Upper lobe of right lung (tissue), 1 donor: ENCODE results near the gene OFD1. TPM values are rescaled to one million over a fixed set of nuclear protein-coding genes. Genes with fewer than 3 reads are reported as not detected.
A peak's percentile ranks its signal among the peaks of the same experiment; 100 is the strongest.
"Not testable (repeated sequence)": the region's sequence is repeated elsewhere in the genome, so short reads cannot be mapped to it uniquely, and the experiment has no call there.

Source experiments
- ATAC-seq: fragments of 200-7000 bp; cut with Tn5 transposase; one replicate; pipeline ENCODE4 v1.9.1; 2020; ENCODE audit warnings: mild to moderate bottlenecking, moderate library complexity
- DNase-seq: peaks from one replicate; pipeline ENCODE4 v3.0.0-alpha.2; 2020
- H3K27ac ChIP-seq: fragments of 200-600 bp; one replicate; pipeline ENCODE4 v1.8.0; 2022
- H3K27me3 ChIP-seq: fragments of 200-600 bp; one replicate; pipeline ENCODE4 v1.8.0; 2022; ENCODE audit warnings: mild to moderate bottlenecking
- H3K36me3 ChIP-seq: fragments of 200-600 bp; one replicate; pipeline ENCODE4 v1.8.0; 2022
- H3K4me1 ChIP-seq: fragments of 200-600 bp; one replicate; pipeline ENCODE4 v1.8.0; 2022
- H3K4me3 ChIP-seq: fragments of 200-600 bp; one replicate; pipeline ENCODE4 v1.8.0; 2022; ENCODE audit warnings: mild to moderate bottlenecking
- H3K9me3 ChIP-seq: fragments of 200-600 bp; one replicate; pipeline ENCODE4 v1.8.0; 2022
- CTCF ChIP-seq: fragments of 200-600 bp; IDR thresholded peaks from one replicate; pipeline ENCODE4 v1.8.0; 2022; ENCODE audit warnings: antibody characterized with exemption
- intact Hi-C: fragments of 100-400 bp; cut with DNase I; formaldehyde crosslinking; loops from one replicate; pipeline ENCODE4 v1.11.0; 2022
- total RNA-seq: library from RNA; stranded (reverse); fragmentation: NEBNext Ultra II Directional; extraction: Animal tissue kit (Norgen Biotek cat#: 25700); gene quantifications from one replicate; pipeline ENCODE4 v1.2.1, GENCODE V29; 2021
- donor health status: DM: no; HTN: yes; CAD: no; lungs with severe emphysema.

OFD1 gene
- total RNA-seq, 1 donor from 2014 or later = 36.5 TPM

- Histone ChIP-seq H3K4me1 (peaks cover 2% of the 10 kb centered on the region), H3K27me3 (no peaks in the 10 kb centered on the region), H3K27ac (no peak overlapping the region), H3K4me3 (no peak overlapping the region), H3K36me3 (no peaks in the 10 kb centered on the region), H3K9me3 (no peaks in the 10 kb centered on the region)
- intact Hi-C loops = no loop called here
- TF ChIP-seq CTCF = no peak
- no peak for DNase-seq
- ATAC-seq = no peak
These were observed 13.2 kb upstream of the OFD1 start for GRCh38 chrX:13721371-13721770.

- intact Hi-C loops = no loop called here
- Histone ChIP-seq H3K4me1 (peaks cover 2% of the 10 kb centered on the region), H3K27ac (no peak overlapping the region), H3K4me3 (no peak overlapping the region), H3K9me3 (no peaks in the 10 kb centered on the region), H3K36me3 (no peaks in the 10 kb centered on the region), H3K27me3 (no peaks in the 10 kb centered on the region)
- no peak for TF ChIP-seq CTCF
- DNase-seq (no peak), ATAC-seq (no peak)
These were observed 12.6 kb upstream of the OFD1 start for GRCh38 chrX:13721819-13722519.

- H3K27ac ChIP-seq, DNase-seq: not testable (repeated sequence)
These were observed 9.7 kb upstream of the OFD1 start for GRCh38 chrX:13724878-13725277.

GRCh38 chrX:13726583-13726982 lies 8.0 kb upstream of the OFD1 start:
- DNase-seq, H3K27ac ChIP-seq, H3K9me3 ChIP-seq, H3K36me3 ChIP-seq, ATAC-seq, H3K27me3 ChIP-seq, H3K4me1 ChIP-seq, H3K4me3 ChIP-seq, intact Hi-C loops: not testable (repeated sequence)

More at GRCh38 chrX:13724878-13725277, 9.7 kb upstream of the OFD1 start:
- intact Hi-C loops, H3K36me3 ChIP-seq, H3K9me3 ChIP-seq, ATAC-seq, H3K4me3 ChIP-seq, H3K4me1 ChIP-seq, H3K27me3 ChIP-seq: not testable (repeated sequence)

GRCh38 chrX:13730523-13730922 lies 4.0 kb upstream of the OFD1 start:
- DNase-seq, H3K27me3 ChIP-seq, H3K27ac ChIP-seq, ATAC-seq, H3K4me3 ChIP-seq, H3K4me1 ChIP-seq, intact Hi-C loops, H3K36me3 ChIP-seq, H3K9me3 ChIP-seq: not testable (repeated sequence)

- H3K27ac ChIP-seq = no peak overlapping the region
- intact Hi-C loops = no loop called here
- H3K36me3 ChIP-seq = no peaks in the 10 kb centered on the region
- DNase-seq = no peak
- H3K27me3 ChIP-seq = no peaks in the 10 kb centered on the region
- H3K4me1 ChIP-seq = no peaks in the 10 kb centered on the region
- ATAC-seq = no peak
- no peak overlapping the region for H3K4me3 ChIP-seq
- no peak for TF ChIP-seq CTCF
- H3K9me3 ChIP-seq = no peaks in the 10 kb centered on the region
These were observed 2.1 kb upstream of the OFD1 start for GRCh38 chrX:13732246-13733067.

GRCh38 chrX:13733506-13733905 lies 1.0 kb upstream of the OFD1 start:
- no peaks in the 10 kb centered on the region for H3K4me1 ChIP-seq
- intact Hi-C loops = no loop called here
- DNase-seq = no peak

More at GRCh38 chrX:13733506-13733905, 1.0 kb upstream of the OFD1 start:
- no peak for TF ChIP-seq CTCF
- ATAC-seq = no peak
- Histone ChIP-seq H3K36me3 (no peaks in the 10 kb centered on the region), H3K27me3 (no peaks in the 10 kb centered on the region), H3K27ac (peak overlapping the region; percentile 88), H3K9me3 (no peaks in the 10 kb centered on the region), H3K4me3 (peak overlapping the region; percentile 70)
